Mucosa of descending colon (tissue), 3 donors: ENCODE results near the gene MYRIP. TPM values are rescaled to one million over a fixed set of nuclear protein-coding genes. Genes with fewer than 3 reads are reported as not detected.

Experiments used
- ATAC-seq: fragments of 200-7000 bp; cut with Tn5 transposase; one replicate; pipeline ENCODE4 v1.9.1; 2020; ENCODE audit warnings: mild to moderate bottlenecking, moderate library complexity
- DNase-seq, 3 donors: peaks; one replicate each; pipeline ENCODE4 v3.0.0-alpha.2; 2020
- H3K36me3 ChIP-seq: fragments of 200-600 bp; one replicate; pipeline ENCODE4 v1.8.0; 2021; ENCODE audit warnings: low read depth, mild to moderate bottlenecking
- H3K4me1 ChIP-seq: fragments of 200-600 bp; one replicate; pipeline ENCODE4 v1.8.0; 2021; ENCODE audit warnings: low read depth, mild to moderate bottlenecking
- H3K4me3 ChIP-seq: fragments of 200-600 bp; one replicate; pipeline ENCODE4 v1.8.0; 2021; ENCODE audit warnings: mild to moderate bottlenecking
- H3K9me3 ChIP-seq: fragments of 200-600 bp; one replicate; pipeline ENCODE4 v1.8.0; 2021; ENCODE audit warnings: mild to moderate bottlenecking
- intact Hi-C, 2 donors: fragments of 100-400 bp; cut with DNase I in 1 of 2; cut with micrococcal nuclease in 1 of 2; formaldehyde crosslinking; loops; one replicate each; pipeline versions ENCODE4 v1.11.0 to v1.11.1; 2022; cut with DNase I, micrococcal nuclease
- total RNA-seq, 3 donors: library from RNA; stranded (reverse); fragmentation: NEBNext Ultra II Directional in 2 of 3; extraction: Animal tissue kit (Norgen Biotek cat#: 25700) in 2 of 3; gene quantifications; one replicate each; pipeline versions ENCODE4 v1.2.1 to v1.2.4, GENCODE V29; 2021 to 2023
- TF ChIP-seq, protein P1 (sequence below): fragments of 200-600 bp; IDR thresholded peaks from one replicate; pipeline ENCODE4 v1.8.0; 2022; ENCODE audit warnings: antibody characterized with exemption, mild to moderate bottlenecking
- donor health status: DM: no; HTN: no; CAD: no; lungs with moderate emphysema.
- donor health status: DM: no; HTN: no; CAD: no.
- donor health status: DM: no; HTN: yes; CAD: no.

Gene MYRIP
- total RNA-seq, 3 donors from 2014 or later, result 7.2 to 11.2 (median 9.9) TPM

DNA sequence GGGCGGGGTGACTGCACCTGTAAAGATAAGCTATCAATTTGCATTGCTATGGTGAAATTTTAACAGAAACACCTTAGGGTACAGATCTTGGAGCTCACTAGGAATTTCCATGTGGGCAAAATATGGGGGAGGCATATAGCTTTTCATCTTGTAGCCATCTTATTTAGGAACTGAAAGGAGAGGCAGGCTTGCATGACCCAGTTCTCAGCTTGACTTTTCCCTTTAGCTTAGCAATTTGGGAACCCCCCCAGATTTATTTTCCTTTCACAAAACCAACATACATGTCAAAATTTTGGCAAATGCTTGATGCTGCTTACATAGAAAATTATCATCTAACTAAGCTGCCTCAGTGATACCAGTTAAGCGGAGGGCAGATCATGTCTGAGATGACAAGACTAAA lies 445.1 kb downstream of the MYRIP start:
- no peaks in the 10 kb centered on the region for H3K9me3 ChIP-seq
- intact Hi-C loops, result no loop called here
- no peaks in the 10 kb centered on the region for H3K36me3 ChIP-seq
- H3K4me3 ChIP-seq, result no peak overlapping the region
- DNase-seq, result no peak
- TF ChIP-seq, protein P1, sequence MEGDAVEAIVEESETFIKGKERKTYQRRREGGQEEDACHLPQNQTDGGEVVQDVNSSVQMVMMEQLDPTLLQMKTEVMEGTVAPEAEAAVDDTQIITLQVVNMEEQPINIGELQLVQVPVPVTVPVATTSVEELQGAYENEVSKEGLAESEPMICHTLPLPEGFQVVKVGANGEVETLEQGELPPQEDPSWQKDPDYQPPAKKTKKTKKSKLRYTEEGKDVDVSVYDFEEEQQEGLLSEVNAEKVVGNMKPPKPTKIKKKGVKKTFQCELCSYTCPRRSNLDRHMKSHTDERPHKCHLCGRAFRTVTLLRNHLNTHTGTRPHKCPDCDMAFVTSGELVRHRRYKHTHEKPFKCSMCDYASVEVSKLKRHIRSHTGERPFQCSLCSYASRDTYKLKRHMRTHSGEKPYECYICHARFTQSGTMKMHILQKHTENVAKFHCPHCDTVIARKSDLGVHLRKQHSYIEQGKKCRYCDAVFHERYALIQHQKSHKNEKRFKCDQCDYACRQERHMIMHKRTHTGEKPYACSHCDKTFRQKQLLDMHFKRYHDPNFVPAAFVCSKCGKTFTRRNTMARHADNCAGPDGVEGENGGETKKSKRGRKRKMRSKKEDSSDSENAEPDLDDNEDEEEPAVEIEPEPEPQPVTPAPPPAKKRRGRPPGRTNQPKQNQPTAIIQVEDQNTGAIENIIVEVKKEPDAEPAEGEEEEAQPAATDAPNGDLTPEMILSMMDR, result no peak
- no peak for ATAC-seq
- H3K4me1 ChIP-seq, result no peaks in the 10 kb centered on the region

DNA sequence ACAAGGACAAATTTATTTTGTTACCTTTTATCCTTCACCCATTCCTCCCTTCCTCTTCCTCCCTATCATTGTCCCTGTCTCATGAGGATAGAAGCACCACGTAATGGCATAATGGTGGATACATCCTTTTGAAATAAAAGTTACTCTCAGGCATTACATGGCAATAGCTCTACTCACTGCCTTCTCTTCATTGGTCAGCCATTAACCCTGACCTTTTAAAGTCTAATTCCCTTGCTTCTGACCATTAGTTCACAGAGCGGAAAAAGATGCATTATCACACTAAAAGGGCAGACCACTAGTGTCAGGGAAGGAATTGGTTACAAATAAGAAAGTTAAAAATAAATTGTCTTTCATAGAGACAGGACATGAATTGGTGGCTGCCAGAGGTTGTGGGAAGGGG lies 445.5 kb downstream of the MYRIP start:
- Histone ChIP-seq H3K36me3 (no peaks in the 10 kb centered on the region), H3K4me1 (no peaks in the 10 kb centered on the region), H3K9me3 (no peaks in the 10 kb centered on the region), H3K4me3 (no peak overlapping the region)
- TF ChIP-seq, protein P1, result no peak
- intact Hi-C loops, result no loop called here
- DNase-seq, result no peak
- no peak for ATAC-seq

DNA sequence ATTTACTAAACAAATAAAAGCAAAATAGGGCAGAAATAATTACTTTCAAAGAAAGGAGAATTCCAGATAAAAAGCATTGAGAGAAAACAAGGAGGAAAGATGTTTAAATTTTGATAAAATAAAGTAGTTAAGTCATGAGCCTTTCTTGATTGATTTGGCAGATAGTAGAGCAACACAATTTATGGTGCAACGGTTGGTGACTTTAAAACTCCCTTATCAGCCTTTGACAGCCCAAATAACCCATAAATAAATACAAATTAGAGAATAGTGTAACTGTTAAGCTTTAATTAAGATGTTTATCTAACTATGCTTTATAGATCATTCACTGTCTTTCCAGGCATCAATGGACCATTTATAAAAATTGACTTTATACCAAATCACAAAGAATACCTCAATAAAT lies 446.1 kb downstream of the MYRIP start:
- Histone ChIP-seq H3K36me3 (no peaks in the 10 kb centered on the region), H3K9me3 (no peaks in the 10 kb centered on the region), H3K4me3 (no peak overlapping the region), H3K4me1 (no peaks in the 10 kb centered on the region)
- TF ChIP-seq, protein P1, result no peak
- ATAC-seq (no peak), DNase-seq (no peak)
- intact Hi-C loops, result no loop called here

DNA sequence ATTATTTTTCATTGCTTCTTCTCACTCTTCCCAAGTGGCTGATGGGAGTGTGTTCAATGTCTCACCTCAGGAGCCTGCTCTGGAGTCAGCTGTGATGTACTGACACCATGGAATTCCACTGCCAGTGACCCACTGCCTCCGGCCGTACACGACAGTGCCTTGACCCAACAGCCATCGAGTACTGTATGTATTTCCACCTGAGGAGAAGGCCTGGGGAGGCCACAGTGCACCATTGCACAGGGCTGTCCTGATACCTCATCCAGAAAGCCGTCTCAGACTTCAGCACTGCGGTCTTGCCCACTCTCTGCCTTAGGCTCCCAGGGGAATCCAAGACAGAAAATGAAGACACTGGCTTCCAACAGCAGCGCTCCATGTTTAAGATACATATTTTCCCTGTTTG lies 448.7 kb downstream of the MYRIP start:
- TF ChIP-seq, protein P1, result no peak
- Histone ChIP-seq H3K9me3 (no peaks in the 10 kb centered on the region), H3K36me3 (no peaks in the 10 kb centered on the region), H3K4me1 (no peaks in the 10 kb centered on the region), H3K4me3 (no peak overlapping the region)
- no peak for ATAC-seq
- no peak for DNase-seq
- intact Hi-C loops, result no loop called here

DNA sequence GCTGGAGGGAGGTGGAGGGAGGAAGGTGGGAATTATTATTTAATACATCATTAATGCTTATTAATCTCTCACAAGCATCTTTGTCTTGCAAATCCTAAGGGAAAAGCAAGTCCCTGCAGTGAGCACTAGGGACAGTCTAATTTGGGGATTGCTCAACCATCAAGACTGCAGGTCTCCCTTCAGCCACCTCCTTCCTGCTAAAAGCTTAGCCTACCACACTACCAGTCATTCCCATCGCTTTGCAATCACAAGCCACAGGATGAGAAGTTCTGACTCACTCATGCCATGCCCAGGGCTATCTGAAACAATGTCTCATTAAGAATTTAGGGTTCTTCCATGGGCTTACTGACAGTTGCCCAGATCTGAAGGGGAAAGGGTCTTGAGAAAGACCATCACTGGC lies 449.1 kb downstream of the MYRIP start:
- Histone ChIP-seq H3K36me3 (no peaks in the 10 kb centered on the region), H3K4me1 (no peaks in the 10 kb centered on the region), H3K9me3 (no peaks in the 10 kb centered on the region), H3K4me3 (no peak overlapping the region)
- ATAC-seq (no peak), DNase-seq (no peak)
- intact Hi-C loops, result no loop called here
- TF ChIP-seq, protein P1, result no peak

DNA sequence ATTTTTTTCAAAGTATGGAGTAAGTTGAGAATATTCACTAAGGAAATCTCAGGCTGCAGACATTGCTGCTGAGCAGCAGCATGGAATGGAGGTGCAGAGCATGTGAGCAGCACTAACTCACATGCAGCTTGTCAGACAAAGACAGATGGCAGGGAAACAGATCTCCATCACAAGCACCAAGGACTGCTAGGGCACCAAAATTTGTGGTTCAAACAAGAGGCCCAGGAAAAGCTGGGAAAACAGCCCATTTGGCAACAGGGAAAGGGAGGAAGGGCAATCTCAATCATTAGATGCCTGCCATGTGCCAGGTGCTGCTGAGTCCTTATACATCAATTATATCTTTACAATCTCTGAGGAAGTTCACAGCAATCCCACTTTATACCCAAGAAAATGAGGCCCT lies 452.9 kb downstream of the MYRIP start:
- DNase-seq, result no peak
- intact Hi-C loops, result no loop called here
- no peaks in the 10 kb centered on the region for H3K4me1 ChIP-seq
- ATAC-seq, result no peak
- H3K4me3 ChIP-seq, result no peak overlapping the region
- H3K36me3 ChIP-seq, result no peaks in the 10 kb centered on the region
- no peaks in the 10 kb centered on the region for H3K9me3 ChIP-seq
- TF ChIP-seq, protein P1, result no peak
